Measurements from ENCODE around the gene SLC2A6.

The SLC2A6 gene

DNA sequence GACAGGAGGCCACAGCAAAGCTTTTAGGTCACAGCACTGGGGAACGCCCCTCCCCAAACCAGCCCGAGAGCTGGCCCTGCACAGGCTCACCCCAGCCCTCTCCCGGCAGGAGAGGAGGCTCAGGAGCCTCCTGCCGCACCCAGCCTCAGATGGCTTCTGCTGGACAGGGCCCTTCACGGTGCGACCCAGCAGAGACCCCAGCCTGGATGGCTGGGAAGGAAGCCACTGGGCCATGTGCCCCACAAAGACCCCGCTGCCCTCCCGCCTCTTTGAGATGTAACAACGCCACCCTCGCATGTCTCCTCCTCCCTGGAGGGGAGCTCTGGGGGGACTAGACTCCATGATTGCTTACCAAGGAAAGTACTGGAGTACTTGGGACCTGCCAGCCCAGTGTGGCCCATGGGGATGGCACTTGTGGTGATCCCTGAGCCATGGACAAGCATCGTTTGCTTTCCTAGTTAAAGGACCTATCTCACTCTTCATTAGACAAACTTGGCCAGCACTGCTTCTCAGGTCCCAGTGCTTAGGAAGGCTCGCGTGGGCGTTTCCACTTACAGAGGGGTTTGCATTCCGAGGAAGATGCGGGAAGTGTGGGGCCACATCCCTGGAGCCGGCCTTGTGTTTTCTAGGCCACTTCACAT, 36.8 kb upstream of the SLC2A6 start:
- DNase-seq (ENCODE audit: low spot score): no peak

- DNase-seq (ENCODE audit: low spot score): no peak
Measured at GRCh38 chr9:133515240-133515610, 36.3 kb upstream of the SLC2A6 start.

DNA sequence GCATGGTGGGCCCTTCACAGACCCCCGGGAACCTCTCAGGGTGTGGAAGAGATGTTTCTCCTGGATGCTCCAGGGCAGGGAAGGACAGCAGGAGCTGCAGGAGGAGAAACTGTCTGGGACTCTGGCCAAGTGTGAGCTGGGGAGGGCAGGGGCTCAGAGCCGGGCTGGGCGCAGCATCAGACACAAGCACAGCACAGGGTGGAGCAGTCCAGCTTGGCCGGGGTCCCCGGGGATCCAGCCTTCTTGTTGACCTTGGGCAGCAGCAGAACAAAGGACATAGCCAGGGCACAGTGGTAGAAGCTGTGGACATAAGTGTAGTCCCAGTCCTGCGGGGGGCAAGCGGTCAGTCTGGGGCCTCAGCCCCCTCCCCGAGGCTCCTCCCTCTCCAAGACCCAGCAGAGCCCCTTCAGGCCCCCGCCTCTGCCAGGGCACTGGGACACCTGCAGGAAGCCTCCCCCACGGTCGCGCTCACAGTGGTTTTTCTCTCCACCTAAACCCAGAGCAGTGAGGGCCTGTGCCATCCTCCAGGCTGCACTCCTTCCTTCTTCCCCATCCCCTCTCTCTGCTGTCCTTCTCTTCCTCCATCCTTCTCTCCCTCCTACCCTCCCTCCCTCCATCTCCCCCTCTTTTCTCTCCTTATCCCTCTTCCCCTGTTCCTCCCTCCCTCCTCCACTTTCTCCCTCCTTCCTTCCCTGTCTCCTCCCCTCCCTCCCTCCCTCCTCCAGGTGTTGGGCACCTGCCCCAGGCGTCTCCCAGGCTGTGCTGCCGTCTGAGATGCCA, 35.8 kb upstream of the SLC2A6 start:
- no peak for DNase-seq (ENCODE audit: low spot score)

- no peak for DNase-seq (ENCODE audit: low spot score)
Measured at GRCh38 chr9:133513214-133514100, 34.6 kb upstream of the SLC2A6 start.

DNA sequence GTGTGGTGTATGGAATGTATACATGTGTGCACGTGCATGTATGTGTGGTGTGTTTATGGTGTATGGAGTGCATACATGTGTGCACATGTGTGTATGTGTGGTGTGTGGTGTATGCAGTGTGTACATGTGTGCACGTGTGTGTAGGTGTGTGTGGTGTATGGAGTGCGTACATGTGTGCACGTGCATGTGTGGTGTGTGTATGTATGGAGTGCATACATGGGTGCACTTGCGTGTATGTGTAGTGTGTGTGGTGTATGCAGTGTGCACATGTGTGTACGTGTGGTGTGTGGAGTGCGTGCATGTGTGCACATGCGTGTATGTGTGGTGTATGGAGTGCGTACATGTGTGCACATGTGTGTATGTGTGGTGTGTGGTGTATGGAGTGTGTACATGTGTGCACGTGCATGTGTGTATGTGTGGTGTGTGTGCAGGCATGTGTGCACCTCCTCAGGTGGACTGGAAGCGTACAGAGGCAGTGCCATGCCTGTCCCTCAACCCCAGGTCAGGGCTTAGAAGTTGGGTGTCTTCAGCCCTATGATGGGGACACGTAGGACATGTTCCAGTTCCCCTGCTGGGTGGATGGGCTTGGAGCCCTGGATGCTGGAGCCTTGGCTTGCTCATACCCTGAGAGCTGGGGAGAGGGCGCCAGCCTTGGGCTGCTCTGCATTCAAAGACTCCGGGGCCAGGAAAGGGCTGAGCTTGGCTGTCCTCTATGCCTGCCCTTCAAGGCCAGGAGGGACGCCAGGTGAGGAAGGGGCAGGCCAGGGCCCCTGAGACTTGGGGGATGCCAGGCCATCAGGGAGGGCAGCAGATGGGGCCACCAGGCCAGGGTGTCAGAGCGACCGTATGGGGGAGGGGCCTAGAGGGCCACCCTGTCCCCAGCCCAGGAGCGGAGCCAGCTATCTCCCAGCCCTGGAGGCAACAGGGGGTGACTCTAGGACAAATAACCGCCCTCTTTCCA, 33.6 kb upstream of the SLC2A6 start:
- no peak for DNase-seq (ENCODE audit: low spot score)

DNA sequence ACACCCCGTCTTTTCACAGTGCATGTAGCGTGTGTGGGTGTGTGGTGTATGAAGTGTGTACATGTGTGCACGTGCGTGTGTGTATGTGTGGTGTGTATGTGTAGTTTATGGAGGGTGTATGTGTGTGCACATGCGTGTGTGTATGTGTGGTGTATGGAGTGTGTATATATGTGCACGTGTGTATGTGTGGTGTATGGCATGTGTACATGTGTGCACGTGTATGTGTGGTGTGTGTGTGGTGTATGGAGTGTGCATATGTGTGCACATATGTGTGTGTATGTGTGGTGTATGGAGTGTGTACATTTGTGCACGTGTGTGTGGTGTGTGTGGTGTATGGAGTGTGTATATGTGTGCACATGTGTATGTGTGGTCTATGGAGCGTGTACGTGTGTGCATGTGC, 32.7 kb upstream of the SLC2A6 start:
- no peak for DNase-seq (ENCODE audit: low spot score)

- no peak for DNase-seq (ENCODE audit: low spot score)
Measured at GRCh38 chr9:133510926-133511505, 32.1 kb upstream of the SLC2A6 start.

DNA sequence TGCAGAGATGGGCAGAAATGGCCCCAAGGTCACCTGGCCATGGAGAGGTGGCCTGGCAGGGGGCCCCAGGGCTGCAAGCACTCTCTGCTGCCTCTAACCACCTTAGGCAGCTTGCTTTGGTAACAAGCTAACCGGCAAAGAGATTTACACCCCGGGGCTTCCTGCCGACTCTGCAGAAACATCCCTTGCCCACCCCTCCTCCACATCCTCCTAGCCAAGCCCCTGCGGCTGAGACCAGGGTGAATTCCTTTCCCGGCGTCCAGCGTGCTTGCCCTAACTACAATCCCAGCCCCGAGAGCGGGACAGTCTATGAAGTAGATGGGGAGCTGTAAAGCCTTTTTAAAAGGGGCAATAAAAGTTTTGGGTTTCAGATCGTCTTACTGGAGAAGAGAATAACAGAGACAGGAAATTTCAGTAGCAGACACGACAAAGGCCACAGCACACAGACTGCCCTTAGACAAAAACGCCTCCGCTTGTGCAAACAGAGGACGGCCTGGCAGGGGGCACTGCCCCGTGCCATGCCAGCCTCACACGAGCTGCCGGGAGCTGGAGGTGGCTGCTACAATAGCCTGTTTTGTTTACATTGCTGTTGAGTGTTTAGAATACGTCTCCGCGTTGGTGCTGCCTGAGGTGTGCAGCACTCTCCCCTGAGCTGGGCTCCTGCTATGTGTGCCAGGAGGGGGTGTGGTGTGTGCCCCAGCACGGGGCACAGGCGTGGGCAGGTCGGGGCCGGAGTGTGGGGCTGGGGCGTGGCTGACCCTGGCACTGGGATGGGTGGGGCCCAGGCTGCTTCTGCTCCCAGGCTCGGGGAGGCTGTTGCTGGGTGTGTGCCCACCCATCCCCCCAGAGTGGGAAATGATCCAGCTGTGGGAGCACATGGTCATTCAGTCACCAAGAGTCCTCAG, 30.5 kb upstream of the SLC2A6 start:
- no peak for DNase-seq (ENCODE audit: low spot score)

DNA sequence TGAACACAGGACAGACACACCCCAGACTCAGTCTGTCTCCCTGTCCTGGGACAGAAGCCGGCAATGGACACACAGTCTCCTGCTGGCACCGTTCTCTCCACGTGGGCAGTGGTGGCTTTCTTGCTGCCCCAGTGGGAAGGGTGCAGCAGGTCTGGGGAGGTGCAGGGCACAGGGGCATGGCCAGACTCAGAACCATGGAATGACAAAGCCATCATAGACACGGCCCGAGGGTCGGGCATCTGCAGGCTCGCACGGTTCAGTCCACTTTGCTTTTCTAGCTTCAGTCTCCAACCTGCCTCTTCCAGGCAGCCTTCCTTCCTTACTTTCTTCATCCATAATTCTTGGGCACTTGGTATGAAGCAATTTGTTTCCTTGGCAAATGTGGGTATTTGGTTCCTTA, 29.1 kb upstream of the SLC2A6 start:
- no peak for DNase-seq (ENCODE audit: low spot score)

DNA sequence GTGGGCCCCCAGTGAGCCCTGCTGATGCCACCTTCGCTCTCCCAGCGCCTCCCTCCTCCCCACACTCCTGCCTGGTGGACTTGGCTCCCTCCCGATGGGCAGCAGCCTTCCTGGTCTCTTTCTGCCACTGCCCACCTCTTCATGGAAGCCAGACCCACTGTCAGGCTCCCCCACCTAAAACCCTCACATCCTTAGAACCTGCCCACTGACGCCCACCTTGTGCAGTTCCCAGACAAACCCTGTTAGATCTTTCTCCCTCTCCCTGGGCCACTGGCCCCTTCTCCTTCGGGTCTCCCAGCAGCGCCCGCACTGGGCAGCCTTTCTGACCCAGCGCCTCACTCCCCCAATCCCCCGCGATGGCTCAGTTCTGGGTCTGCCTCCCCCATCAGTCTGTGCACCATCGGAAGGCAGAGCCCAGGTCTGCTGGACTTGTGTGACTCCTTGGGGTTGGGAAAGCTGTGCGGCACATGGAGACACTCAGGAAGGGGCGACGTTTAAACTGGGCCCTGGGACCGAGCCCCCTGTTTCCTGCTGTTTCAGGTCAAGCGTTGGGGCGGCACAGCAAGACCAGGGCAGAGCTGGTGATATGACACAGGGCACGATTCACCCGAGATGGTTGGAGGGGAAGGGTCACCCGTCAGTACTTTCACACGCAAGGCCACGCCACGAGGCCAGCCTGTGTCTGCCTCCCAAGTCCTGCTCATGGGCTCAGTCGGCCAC, 28.5 kb upstream of the SLC2A6 start:
- DNase-seq (ENCODE audit: low spot score): no peak

- DNase-seq (ENCODE audit: low spot score): no peak
Measured at GRCh38 chr9:133506653-133507038, 27.7 kb upstream of the SLC2A6 start.

DNA sequence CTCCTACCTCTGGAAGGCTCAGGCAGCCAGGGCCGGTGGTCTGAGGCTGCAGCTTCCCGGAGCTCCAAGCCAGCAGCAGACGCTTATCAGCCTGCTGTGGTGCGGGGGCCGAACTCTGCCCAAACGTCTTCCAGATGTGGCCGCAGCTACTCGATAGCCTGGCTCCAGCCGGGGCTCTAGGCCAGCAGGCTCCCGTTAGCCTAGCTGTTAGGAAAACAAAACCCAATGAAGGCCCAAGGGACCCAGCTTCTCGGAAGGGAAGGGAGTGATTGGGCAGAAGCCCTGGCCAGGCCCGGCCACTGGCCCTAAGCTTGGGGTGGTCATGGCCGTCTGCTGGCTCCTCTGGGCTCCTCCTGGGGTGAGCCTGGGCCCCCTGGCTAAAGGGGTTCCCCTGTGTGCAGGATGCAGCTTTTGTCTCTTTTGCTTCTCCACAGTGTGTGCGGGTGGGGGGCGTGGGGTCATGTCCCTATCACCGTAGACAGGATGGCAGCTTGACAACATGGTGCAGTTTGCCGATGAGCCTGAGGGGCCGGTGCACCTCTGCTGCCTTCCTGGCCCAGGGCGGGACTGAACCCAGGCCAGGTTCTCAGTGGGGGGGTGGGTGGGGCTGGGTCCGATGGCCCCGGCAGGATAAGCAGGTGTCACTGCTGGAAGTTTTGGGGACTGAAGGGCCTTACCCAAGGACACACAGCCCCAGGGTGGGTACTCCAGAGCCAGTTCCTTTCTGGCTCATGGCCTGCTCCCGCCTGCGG, 27.2 kb upstream of the SLC2A6 start:
- DNase-seq (ENCODE audit: low spot score): no peak

DNA sequence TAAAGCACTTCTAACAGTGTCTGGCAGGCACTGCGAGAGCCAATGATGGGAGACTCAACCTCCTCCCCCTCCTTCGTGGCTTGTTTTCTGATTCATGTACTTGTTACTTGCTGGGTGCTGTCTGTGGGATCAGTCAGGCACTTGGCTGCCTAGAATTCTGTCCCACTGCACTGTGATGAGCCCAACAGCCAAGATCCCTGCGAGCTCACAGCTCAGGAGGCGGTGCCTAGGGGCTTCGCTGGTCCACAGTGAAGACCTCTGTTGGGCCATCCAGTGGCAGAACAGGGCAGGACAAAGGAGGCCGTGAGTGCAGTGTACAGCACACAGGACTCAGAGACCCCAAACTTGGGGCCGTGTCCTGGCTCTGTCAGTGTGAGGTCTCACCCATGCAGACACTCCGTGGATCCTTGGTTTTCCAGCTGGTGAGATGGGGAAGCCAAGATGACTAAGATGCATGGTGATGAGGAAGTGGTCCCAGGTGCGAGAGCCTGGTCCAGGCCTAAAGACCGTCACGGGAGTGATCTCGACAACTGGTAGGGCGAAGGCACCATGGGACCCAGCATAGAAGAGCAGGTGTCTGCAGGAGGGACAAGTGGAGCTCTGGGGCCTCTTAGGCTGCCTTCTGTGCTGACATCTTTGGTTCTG, 26.4 kb upstream of the SLC2A6 start:
- DNase-seq (ENCODE audit: low spot score): no peak

- DNase-seq (ENCODE audit: low spot score): no peak
Measured at GRCh38 chr9:133502112-133502511, 23.2 kb upstream of the SLC2A6 start.

DNA sequence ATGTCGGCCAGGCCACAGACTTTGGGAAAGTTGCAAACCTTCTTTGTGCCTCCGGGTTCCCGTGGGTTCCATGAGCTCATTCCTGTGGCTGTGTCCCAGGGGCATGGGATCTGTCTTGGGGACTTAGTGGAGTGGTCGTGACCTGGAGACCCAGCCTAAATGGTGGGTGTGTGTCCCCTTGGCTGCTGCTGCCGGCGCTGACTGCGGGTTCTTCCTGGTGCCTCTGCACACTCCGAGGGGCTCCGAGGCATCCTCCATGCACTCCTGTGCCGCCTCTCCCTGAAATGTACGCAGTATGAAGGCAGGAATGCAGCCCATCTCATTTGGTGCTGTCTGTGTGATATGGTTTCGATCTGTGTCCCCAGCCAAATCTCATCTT, 21.0 kb upstream of the SLC2A6 start:
- DNase-seq (ENCODE audit: low spot score): no peak

- no peak for DNase-seq (ENCODE audit: low spot score)
Measured at GRCh38 chr9:133499132-133499891, 20.4 kb upstream of the SLC2A6 start.
